IMR-90 (cell line): ENCODE measurements around the gene RIMS3. TPM values are rescaled to one million over a fixed set of nuclear protein-coding genes. Genes with fewer than 3 reads are reported as not detected.

Experiments
- ATAC-seq: fragments of 200-7000 bp; cut with Tn5 transposase; 2 replicates; pipeline ENCODE4 v1.9.1; 2020; ENCODE audit warnings: low read depth, mild to moderate bottlenecking, moderate library complexity
- BruUV-seq: library from RNA; stranded (reverse); fragments of 400-500 nt; replicated peaks from 2 replicates; lab custom pipeline; 2021; lab: Mats Ljungman, UMichigan
- CTCF ChIA-PET: fragments of 300-600 bp; formaldehyde crosslinking; extraction: SDS; loops from one replicate; lab custom pipeline; 2021; ENCODE audit warnings: antibody characterized with exemption; lab: Yijun Ruan, JAX
- POLR2A ChIA-PET: fragments of 300-600 bp; sonication (Branson Sonifier 250); formaldehyde crosslinking; loops from one replicate; lab custom pipeline; 2022; ENCODE audit warnings: antibody characterized with exemption; ENCODE audit not compliant: unreplicated experiment; lab: Charles Lee
- DNase-seq: peaks from one replicate; pipeline ENCODE4 v3.0.0; 2013
- H2AFZ ChIP-seq: replicated peaks from 2 replicates; pipeline ENCODE3; 2013; ENCODE audit warnings: low read length, mild to moderate bottlenecking; ENCODE audit not compliant: poor library complexity
- H2AK5ac ChIP-seq: 2 replicates; pipeline ENCODE4 v1.6.1; 2013; ENCODE audit warnings: low read depth, low read length, inconsistent platforms
- H2AK9ac ChIP-seq: replicated peaks from 2 replicates; pipeline ENCODE3; 2013; ENCODE audit warnings: mild to moderate bottlenecking, low read depth, low read length, moderate library complexity; ENCODE audit not compliant: poor library complexity
- H2BK120ac ChIP-seq: 2 replicates; pipeline ENCODE4 v1.6.1; 2013; ENCODE audit warnings: low read depth, low read length, inconsistent platforms
- H2BK15ac ChIP-seq: 3 replicates; pipeline ENCODE4 v1.6.1; 2013; ENCODE audit warnings: low read depth, low read length, inconsistent platforms
- H2BK20ac ChIP-seq: 2 replicates; pipeline ENCODE4 v1.6.1; 2013; ENCODE audit warnings: low read depth, mild to moderate bottlenecking, inconsistent platforms, low read length, moderate library complexity
- H2BK5ac ChIP-seq: 2 replicates; pipeline ENCODE4 v1.6.1; 2013; ENCODE audit warnings: mild to moderate bottlenecking, low read depth, low read length, inconsistent platforms; ENCODE audit not compliant: poor library complexity, severe bottlenecking
- H3K14ac ChIP-seq: replicated peaks from 2 replicates; pipeline ENCODE4 v1.6.1; 2013; ENCODE audit warnings: low read depth, low read length, inconsistent platforms
- H3K18ac ChIP-seq: 2 replicates; pipeline ENCODE4 v1.6.1; 2013; ENCODE audit warnings: low read depth, low read length, control low read depth
- H3K23ac ChIP-seq: 2 replicates; pipeline ENCODE4 v1.6.1; 2013; ENCODE audit warnings: low read depth, low read length, inconsistent platforms
- H3K27ac ChIP-seq: 2 replicates; pipeline ENCODE4 v1.5.1; 2013; ENCODE audit warnings: mild to moderate bottlenecking, control low read depth, low read length; ENCODE audit not compliant: insufficient read depth
- H3K27me3 ChIP-seq: 2 replicates; pipeline ENCODE4 v1.6.1; 2013; ENCODE audit warnings: low read length; ENCODE audit not compliant: control insufficient read depth, insufficient read depth
- H3K36me3 ChIP-seq: 2 replicates; pipeline ENCODE4 v1.6.1; 2013; ENCODE audit warnings: low read length, mixed read lengths; ENCODE audit not compliant: control insufficient read depth, insufficient read depth
- H3K4ac ChIP-seq: 2 replicates; pipeline ENCODE4 v1.6.1; 2013; ENCODE audit warnings: low read depth, low read length, inconsistent platforms
- H3K4me1 ChIP-seq: 2 replicates; pipeline ENCODE4 v1.6.1; 2013; ENCODE audit warnings: low read length, mixed read lengths; ENCODE audit not compliant: control insufficient read depth, insufficient read depth
- H3K4me2 ChIP-seq: 2 replicates; pipeline ENCODE4 v1.6.1; 2013; ENCODE audit warnings: low read depth, mild to moderate bottlenecking, control low read depth, low read length, moderate library complexity
- H3K4me3 ChIP-seq: 2 replicates; pipeline ENCODE4 v1.5.1; 2013; ENCODE audit warnings: low read depth, mild to moderate bottlenecking, control low read depth, low read length, moderate library complexity; ENCODE audit not compliant: insufficient read depth
- H3K56ac ChIP-seq: 2 replicates; pipeline ENCODE4 v1.6.1; 2013; ENCODE audit warnings: low read length, inconsistent platforms; ENCODE audit not compliant: insufficient read depth; ENCODE audit errors: extremely low read depth
- H3K79me1 ChIP-seq, 2 experiments: 2 replicates each; pipeline ENCODE4 v1.6.1; 2013; ENCODE audit warnings: low read length in 2 of 2, inconsistent platforms in 1 of 2, low read depth in 1 of 2
- H3K9ac ChIP-seq: 2 replicates; pipeline ENCODE4 v1.6.1; 2013; ENCODE audit warnings: low read depth, low read length, control low read depth
- H3K9me1 ChIP-seq: 2 replicates; pipeline ENCODE4 v1.6.1; 2013; ENCODE audit warnings: low read length, inconsistent platforms; ENCODE audit not compliant: insufficient read depth
- H3K9me3 ChIP-seq: 2 replicates; pipeline ENCODE4 v1.6.1; 2013; ENCODE audit warnings: low read length; ENCODE audit not compliant: control insufficient read depth, insufficient read depth
- H4K20me1 ChIP-seq: 2 replicates; pipeline ENCODE4 v1.6.1; 2013; ENCODE audit warnings: low read length, inconsistent platforms; ENCODE audit not compliant: insufficient read depth
- H4K5ac ChIP-seq: 2 replicates; pipeline ENCODE4 v1.6.1; 2013; ENCODE audit warnings: mild to moderate bottlenecking, low read depth, low read length, control low read depth
- H4K8ac ChIP-seq, 2 experiments: 2 replicates each; pipeline ENCODE4 v1.6.1; 2013; ENCODE audit warnings: low read depth in 2 of 2, low read length in 2 of 2, control low read depth in 1 of 2, inconsistent platforms in 1 of 2
- H4K91ac ChIP-seq: 2 replicates; pipeline ENCODE4 v1.6.1; 2013; ENCODE audit warnings: low read depth, low read length, inconsistent platforms; ENCODE audit not compliant: insufficient read depth
- FOS ChIP-seq: fragments of 150-350 bp; IDR thresholded peaks from 2 replicates; pipeline ENCODE4 v1.6.1; 2016; ENCODE audit warnings: low read depth, low read length
- MAZ ChIP-seq: IDR thresholded peaks from 2 replicates; pipeline ENCODE4 v1.6.1; 2012; ENCODE audit warnings: low read depth, mild to moderate bottlenecking, low read length, improper control_type of control experiment, moderate library complexity, borderline replicate concordance
- MXI1 ChIP-seq: IDR thresholded peaks from 2 replicates; pipeline ENCODE4 v1.6.1; 2012; ENCODE audit warnings: low read depth, mild to moderate bottlenecking, low read length, moderate library complexity, borderline replicate concordance
- POLR2A ChIP-seq: IDR thresholded peaks from 2 replicates; pipeline ENCODE4 v1.6.1; 2012; ENCODE audit warnings: mild to moderate bottlenecking, low read depth, low read length
- RCOR1 ChIP-seq: IDR thresholded peaks from 2 replicates; pipeline ENCODE4 v1.6.1; 2012; ENCODE audit warnings: mild to moderate bottlenecking, low read length, improper control_type of control experiment; ENCODE audit not compliant: insufficient replicate concordance
- WGBS, 2 experiments: methylation state at CpG; one replicate each; pipeline versions ENCODE4 v1.1.5 to v1.1.7; 2013; ENCODE audit warnings: missing lambda C conversion rate in 2 of 2; ENCODE audit not compliant: insufficient read length in 1 of 2; ENCODE audit errors: extremely low coverage in 2 of 2; 5-methylcytosine and 5-hydroxymethylcytosine counted together
- dilution Hi-C: fragments of 300-500 bp; cut with HindIII; formaldehyde crosslinking; loops from one replicate; pipeline ENCODE4 v1.14.3; 2018; ENCODE audit warnings: low sequenced_read_pairs; ENCODE audit not compliant: unreplicated experiment
- in situ Hi-C: fragments of 300-500 bp; cut with MboI; formaldehyde crosslinking; loops from 3 replicates; pipeline ENCODE4 v1.14.3; 2019; ENCODE audit warnings: low sequenced_read_pairs, inconsistent platforms, mixed read lengths
- intact Hi-C: fragments of 100-400 bp; cut with micrococcal nuclease; formaldehyde crosslinking; loops from 2 replicates; pipeline ENCODE4 v1.10.0; 2022
- polyA plus RNA-seq, 3 experiments: library from polyadenylated mRNA; depleted of rRNA; stranded (reverse); fragments of >200 nt; gene quantifications; 2 replicates each; pipeline ENCODE4 v1.2.3, GENCODE V29; 2012; ENCODE audit warnings: low replicate concordance in 1 of 3
- total RNA-seq: library from RNA; depleted of rRNA; stranded (reverse); fragments of >200 nt; gene quantifications from 2 replicates; pipeline ENCODE4 v1.2.3, GENCODE V29; 2012
- TF ChIP-seq, protein P1 (sequence below): fragments of 150-350 bp; IDR thresholded peaks from 2 replicates; pipeline ENCODE4 v1.6.1; 2017; ENCODE audit warnings: mild to moderate bottlenecking, antibody characterized with exemption, low read length, low read depth
- TF ChIP-seq, protein P2 (sequence below): fragments of 150-350 bp; IDR thresholded peaks from 2 replicates; pipeline ENCODE4 v1.6.1; 2016; ENCODE audit warnings: low read depth, mild to moderate bottlenecking, low read length, moderate library complexity, borderline replicate concordance

RIMS3 gene
- total and polyA plus RNA-seq, 2 of the 4 experiments (the other 2 are of a cell fraction), result 0.10 to 0.36 TPM

DNA sequence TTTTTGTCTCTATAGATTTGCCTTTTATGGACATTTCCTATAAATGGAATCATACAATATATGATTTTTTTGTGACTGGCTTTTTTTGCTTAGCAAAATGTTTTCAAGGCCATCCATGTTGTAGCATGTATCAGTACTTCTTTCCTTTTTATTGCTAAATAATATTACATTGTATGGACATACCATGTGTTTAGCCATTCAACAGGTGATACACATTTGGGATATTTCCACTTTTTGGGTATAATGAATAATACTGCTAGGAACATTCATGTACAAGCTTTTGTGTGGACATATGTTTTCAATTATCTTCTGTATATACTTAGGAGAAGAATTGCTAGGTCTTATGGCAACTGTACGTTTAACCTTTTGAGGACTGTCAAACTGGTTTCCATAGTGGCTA, 47.4 kb downstream of the RIMS3 start:
- no peak overlapping the region for H2AFZ ChIP-seq
- ATAC-seq, result no peak
- H3K4ac ChIP-seq, result no peak overlapping the region
- H3K36me3 ChIP-seq, result no peaks in the 10 kb centered on the region
- no peaks in the 10 kb centered on the region for H4K20me1 ChIP-seq
- no peaks in the 10 kb centered on the region for H3K4me1 ChIP-seq
- no peak overlapping the region for H3K14ac ChIP-seq
- no peak overlapping the region for H3K9ac ChIP-seq
- H4K5ac ChIP-seq, result no peak overlapping the region
- no peak overlapping the region for H4K91ac ChIP-seq
- H3K23ac ChIP-seq, result no peak overlapping the region
- H3K4me3 ChIP-seq, result no peak overlapping the region
- intact Hi-C loops, result loop anchor here (10.0 kb wide), 1 partner anchor 167 kb away; the partner anchor contains the start of gene KCNQ4
- H3K27me3 ChIP-seq, result peaks cover 20% of the 10 kb centered on the region
- no peak overlapping the region for H3K4me2 ChIP-seq
- WGBS, 2 experiments, result no CpG with 5 or more reads among the region's 1 CpG
- H4K8ac ChIP-seq, result no peak overlapping the region
- TF ChIP-seq, protein P1, sequence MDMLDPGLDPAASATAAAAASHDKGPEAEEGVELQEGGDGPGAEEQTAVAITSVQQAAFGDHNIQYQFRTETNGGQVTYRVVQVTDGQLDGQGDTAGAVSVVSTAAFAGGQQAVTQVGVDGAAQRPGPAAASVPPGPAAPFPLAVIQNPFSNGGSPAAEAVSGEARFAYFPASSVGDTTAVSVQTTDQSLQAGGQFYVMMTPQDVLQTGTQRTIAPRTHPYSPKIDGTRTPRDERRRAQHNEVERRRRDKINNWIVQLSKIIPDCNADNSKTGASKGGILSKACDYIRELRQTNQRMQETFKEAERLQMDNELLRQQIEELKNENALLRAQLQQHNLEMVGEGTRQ, result no peak
- no peak for TF ChIP-seq POLR2A
- no peak for TF ChIP-seq MAZ
- TF ChIP-seq, protein P2, sequence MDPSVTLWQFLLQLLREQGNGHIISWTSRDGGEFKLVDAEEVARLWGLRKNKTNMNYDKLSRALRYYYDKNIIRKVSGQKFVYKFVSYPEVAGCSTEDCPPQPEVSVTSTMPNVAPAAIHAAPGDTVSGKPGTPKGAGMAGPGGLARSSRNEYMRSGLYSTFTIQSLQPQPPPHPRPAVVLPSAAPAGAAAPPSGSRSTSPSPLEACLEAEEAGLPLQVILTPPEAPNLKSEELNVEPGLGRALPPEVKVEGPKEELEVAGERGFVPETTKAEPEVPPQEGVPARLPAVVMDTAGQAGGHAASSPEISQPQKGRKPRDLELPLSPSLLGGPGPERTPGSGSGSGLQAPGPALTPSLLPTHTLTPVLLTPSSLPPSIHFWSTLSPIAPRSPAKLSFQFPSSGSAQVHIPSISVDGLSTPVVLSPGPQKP, result no peak
- no peak for TF ChIP-seq MXI1
- no peak for TF ChIP-seq FOS
- no peak for TF ChIP-seq RCOR1
- H3K18ac ChIP-seq, result no peak overlapping the region
- no peaks in the 10 kb centered on the region for H3K79me1 ChIP-seq
- H2AK5ac ChIP-seq, result no peak overlapping the region
- no peak overlapping the region for H2BK15ac ChIP-seq
- no peak overlapping the region for H2BK20ac ChIP-seq
- in situ Hi-C loops, result no loop called here
- ChIA-PET CTCF (no interaction called here), POLR2A (no interaction called here)
- H3K9me3 ChIP-seq, result no peaks in the 10 kb centered on the region
- dilution Hi-C loops, result no loop called here
- H2BK5ac ChIP-seq, result no peak overlapping the region
- no peak overlapping the region for H3K56ac ChIP-seq
- no peaks in the 10 kb centered on the region for H3K9me1 ChIP-seq
- H2AK9ac ChIP-seq, result no peak overlapping the region
- H3K27ac ChIP-seq, result no peak overlapping the region
- no TSS peak for BruUV-seq
- no peak for DNase-seq
- H2BK120ac ChIP-seq, result no peak overlapping the region
